ENCODE results near the gene MTHFSD. TPM values are rescaled to one million over a fixed set of nuclear protein-coding genes. Genes with fewer than 3 reads are reported as not detected.

MTHFSD gene
- total and polyA plus RNA-seq, 2 experiments from 2014 or later = 11.5 to 21.5 TPM

- no peak for DNase-seq (ENCODE audit: low spot score)
- Histone ChIP-seq H3K9me2 (replicated peaks; ENCODE audit: insufficient read depth) (no peaks in the 10 kb centered on the region), H3K27ac (peak overlapping the region; percentile 99), H3K4me3 (no peak overlapping the region), H3K79me2 (peaks cover 54% of the 10 kb centered on the region), H3K27me3 (peaks cover 69% of the 10 kb centered on the region), H3K36me3 (replicated peaks; ENCODE audit: insufficient read depth, low read depth) (no peaks in the 10 kb centered on the region), H3K9me3 (ENCODE audit: low read depth) (no peaks in the 10 kb centered on the region), H3K4me1 (ENCODE audit: insufficient read depth) (peaks cover 21% of the 10 kb centered on the region), H4K20me1 (ENCODE audit: insufficient read depth, poor library complexity, severe bottlenecking) (peaks cover 21% of the 10 kb centered on the region), H2AFZ (no peak overlapping the region), H3K4me2 (peak overlapping the region; percentile 89)
- WGBS (ENCODE audit: low lambda C conversion rate, missing lambda C conversion rate) = 47% methylated on average over 9 of the region's 9 CpGs
- TF ChIP-seq CTCF (IDR thresholded peaks at IDR 0.05; ENCODE audit: poor library complexity) (no peak), EZH2phosphoT487 (IDR thresholded peaks at IDR 0.05; ENCODE audit: low read depth, severe bottlenecking, unreplicated experiment) (no peak)
Measured at GRCh38 chr16:86517033-86517432, 38.0 kb downstream of the MTHFSD start.

GRCh38 chr16:86516623-86517003, 38.4 kb downstream of the MTHFSD start:
- Histone ChIP-seq H3K4me3 (peak overlapping the region; percentile 8), H3K27me3 (peaks cover 73% of the 10 kb centered on the region), H4K20me1 (ENCODE audit: insufficient read depth, poor library complexity, severe bottlenecking) (peaks cover 25% of the 10 kb centered on the region), H3K79me2 (peaks cover 58% of the 10 kb centered on the region), H3K4me2 (peak overlapping the region; percentile 89), H2AFZ (no peak overlapping the region), H3K4me1 (ENCODE audit: insufficient read depth) (peaks cover 21% of the 10 kb centered on the region), H3K27ac (peak overlapping the region; percentile 99), H3K9me2 (replicated peaks; ENCODE audit: insufficient read depth) (no peaks in the 10 kb centered on the region), H3K36me3 (replicated peaks; ENCODE audit: insufficient read depth, low read depth) (no peaks in the 10 kb centered on the region), H3K9me3 (ENCODE audit: low read depth) (no peaks in the 10 kb centered on the region)
- no peak for TF ChIP-seq CTCF (IDR thresholded peaks at IDR 0.05; ENCODE audit: poor library complexity)
- no peak for DNase-seq (ENCODE audit: low spot score)
- 8% methylated on average over 29 of the region's 29 CpGs for WGBS (ENCODE audit: low lambda C conversion rate, missing lambda C conversion rate)

- Histone ChIP-seq H3K4me2 (peak overlapping the region; percentile 89), H2AFZ (no peak overlapping the region), H3K36me3 (replicated peaks; ENCODE audit: insufficient read depth, low read depth) (no peaks in the 10 kb centered on the region), H3K4me1 (ENCODE audit: insufficient read depth) (peaks cover 21% of the 10 kb centered on the region), H4K20me1 (ENCODE audit: insufficient read depth, poor library complexity, severe bottlenecking) (peaks cover 31% of the 10 kb centered on the region), H3K9me2 (replicated peaks; ENCODE audit: insufficient read depth) (no peaks in the 10 kb centered on the region), H3K27me3 (peaks cover 78% of the 10 kb centered on the region), H3K79me2 (peaks cover 64% of the 10 kb centered on the region), H3K4me3 (peak overlapping the region; percentile 8), H3K9me3 (ENCODE audit: low read depth) (no peaks in the 10 kb centered on the region), H3K27ac (peak overlapping the region; percentile 99)
- TF ChIP-seq EZH2phosphoT487 (IDR thresholded peaks at IDR 0.05; ENCODE audit: low read depth, severe bottlenecking, unreplicated experiment) (peak; percentile 45), EZH2 (IDR thresholded peaks at IDR 0.05; ENCODE audit: borderline replicate concordance) (peak; percentile 78), CTCF (IDR thresholded peaks at IDR 0.05; ENCODE audit: poor library complexity) (no peak)
- 6% methylated on average over 64 of the region's 64 CpGs for WGBS (ENCODE audit: low lambda C conversion rate, missing lambda C conversion rate)
- DNase-seq (ENCODE audit: low spot score) = no peak
Measured at GRCh38 chr16:86515777-86516622, 39.0 kb downstream of the MTHFSD start.
